HG03558 (cell line): ENCODE measurements around the gene TPP1.

Experiments used
- ATAC-seq: cut with Tn5 transposase; IDR thresholded peaks from one replicate; pipeline ENCODE4 v1.9.1; 2021; ENCODE audit warnings: moderate number of reproducible peaks; ENCODE audit not compliant: unreplicated experiment; ENCODE audit errors: extremely low read depth

TPP1 gene

DNA sequence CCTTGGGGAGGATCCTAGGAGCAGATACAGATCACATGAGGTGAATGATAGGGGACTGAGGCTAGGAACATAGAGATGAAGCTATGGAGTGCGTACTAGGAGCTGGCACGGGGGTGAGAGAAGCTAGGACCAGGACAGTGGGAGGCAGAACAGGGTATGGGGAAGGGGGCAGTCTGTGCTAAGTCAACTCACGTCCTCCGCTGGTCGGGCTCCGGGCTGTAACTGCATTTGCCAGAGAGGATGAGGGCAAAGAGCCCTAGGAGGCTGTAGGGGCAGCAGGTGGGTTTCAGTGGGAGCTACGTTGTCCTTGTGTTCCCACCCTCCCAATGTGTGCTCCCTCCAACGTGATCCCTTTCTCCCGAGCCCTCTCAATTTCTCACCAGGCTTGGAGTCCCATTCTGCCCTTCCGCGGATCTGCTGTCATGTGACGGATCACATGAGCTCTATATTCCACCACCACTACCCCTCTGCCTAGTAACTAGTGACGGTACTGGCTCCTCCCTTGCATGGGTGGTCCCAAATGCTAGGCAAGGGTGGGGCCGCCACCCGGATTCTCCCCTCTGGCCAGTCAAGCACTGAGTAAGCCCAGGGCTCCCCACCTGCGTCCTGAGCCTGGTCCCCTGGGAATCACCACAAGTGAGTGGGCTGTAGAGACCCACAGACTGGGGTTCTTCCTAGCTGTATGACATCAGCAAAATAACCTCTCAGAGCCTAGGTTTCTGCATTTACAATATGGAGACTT lies at the start of gene TPP1:
Gene TPP1, minus strand, starts transcription at position 419 of the 742 bp plus-strand sequence. Its CDS starts 22 bp downstream, at position 397.
- ATAC-seq = peak; percentile 97

DNA sequence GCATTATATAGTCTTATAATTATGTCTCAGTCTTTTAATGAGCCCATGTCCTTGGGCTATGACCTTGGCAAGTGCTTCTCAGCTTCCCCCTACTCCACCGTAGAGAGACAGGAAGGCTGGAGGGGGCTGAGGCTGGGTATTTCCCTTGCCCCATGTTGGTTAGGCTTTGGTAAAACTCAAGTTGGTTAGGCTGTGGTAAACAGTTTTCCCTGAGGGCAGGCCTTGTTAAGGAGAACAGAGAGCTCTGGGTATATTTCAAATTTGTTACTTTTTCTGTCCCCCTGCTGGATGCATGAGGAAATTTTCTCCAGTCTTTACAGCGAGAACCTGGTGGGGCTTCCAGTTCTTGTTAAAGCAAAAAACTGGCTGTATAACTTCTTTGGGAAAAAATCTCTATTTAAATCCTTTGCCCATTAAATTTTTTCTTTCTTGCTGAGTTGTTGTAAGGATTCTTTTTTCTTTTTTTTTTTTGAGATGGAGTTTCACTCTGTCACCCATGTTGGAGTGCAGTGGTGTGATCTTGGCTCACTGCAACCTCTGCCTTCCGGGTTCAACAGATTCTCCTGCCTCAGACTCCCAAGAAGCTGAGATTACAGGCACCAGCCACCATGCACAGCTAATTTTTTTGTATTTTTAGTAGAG lies 48.6 kb upstream of the TPP1 start:
- ATAC-seq = peak; percentile 77

DNA sequence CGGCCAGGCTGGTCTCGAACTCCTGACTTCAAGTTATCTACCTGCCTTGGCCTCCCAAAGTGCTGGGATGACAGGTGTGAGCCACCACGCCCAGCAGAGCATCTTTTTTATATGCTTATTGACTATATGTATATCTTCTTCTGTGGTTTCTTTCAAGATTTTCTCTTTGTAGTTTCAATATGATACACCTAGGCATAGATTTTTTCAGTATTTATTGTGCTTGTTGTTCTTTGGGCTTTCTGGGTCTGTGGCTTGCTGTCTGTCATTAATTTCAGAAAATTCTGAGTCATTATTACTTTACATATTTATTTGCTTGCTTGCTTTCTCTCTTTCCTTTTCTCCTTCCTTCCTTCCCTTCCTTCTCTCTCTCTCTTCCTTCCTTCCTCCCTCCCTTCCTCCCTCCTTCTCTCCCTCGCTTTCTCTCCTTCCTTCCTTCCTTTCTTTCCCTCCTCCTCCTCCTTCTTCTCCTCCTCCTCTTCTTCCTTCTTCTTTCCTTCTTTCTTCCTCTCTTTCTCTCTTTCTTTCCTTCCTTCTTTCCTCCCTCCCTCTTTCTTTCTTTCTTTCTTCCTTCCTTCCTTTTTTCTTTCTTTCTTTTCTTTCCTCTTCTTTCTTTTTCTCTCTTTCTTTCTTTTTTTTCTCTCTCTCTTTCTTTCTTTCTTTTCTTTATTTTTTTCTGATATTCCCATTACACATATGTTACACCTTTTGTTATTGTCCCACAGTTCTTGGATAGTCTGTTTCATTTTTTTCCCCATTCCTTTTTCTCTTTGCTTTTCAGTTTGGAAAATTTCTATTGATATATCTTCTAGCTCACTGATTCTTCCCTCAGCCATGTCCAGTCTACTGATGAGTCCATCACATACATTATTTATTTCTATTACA lies 47.3 kb upstream of the TPP1 start:
- ATAC-seq = no peak

DNA sequence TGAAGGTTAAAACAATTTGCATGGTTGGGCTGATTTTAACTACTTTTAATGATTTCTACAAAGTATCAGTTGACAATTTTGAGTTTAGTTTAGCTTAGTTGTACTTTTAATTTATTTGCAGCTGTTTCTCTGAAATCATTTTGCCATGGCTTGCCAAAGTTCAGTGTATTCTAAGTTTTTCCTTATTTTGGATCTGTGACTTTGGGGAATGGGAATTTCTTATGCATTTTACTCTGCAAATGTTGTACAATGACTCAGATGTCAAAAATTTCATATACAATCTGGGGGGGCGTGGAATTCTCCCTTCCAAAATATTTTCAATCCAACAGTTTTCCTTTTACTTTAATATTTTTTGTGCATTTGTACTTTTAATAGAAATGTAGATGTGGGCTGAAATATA lies 45.3 kb upstream of the TPP1 start:
- ATAC-seq = no peak

DNA sequence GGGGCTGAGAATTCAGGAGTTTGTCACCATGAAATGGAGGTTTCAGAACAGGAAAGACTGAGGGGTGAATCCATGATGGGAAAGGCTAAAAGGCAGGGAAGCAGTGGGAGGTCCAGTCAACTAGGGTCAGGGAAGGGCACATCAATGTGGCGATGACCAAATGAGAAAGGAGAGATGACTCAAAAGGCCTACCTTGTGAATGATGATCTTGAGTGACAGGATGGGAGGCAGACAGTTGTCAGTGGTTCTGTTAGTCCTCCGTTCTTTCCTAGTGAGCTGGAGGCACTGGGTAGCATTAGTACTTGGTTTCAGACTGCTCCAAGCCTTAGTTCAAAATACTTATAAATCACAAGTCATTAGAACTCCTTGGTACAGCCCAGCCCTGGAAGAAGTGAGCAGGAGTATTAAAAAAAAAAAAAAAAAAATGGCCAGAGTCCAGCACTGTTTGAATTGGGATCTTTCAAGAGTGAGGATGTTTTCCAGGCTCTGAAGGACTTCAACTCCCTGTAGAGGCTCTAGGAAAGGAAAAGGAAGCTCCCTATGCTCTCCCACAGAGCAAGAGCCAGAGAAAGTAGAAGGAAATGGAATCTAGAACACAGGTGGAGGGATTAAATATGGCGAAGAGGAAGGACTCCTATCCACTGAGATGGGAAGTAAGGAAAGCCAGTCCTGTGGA lies 44.7 kb upstream of the TPP1 start:
- no peak for ATAC-seq

DNA sequence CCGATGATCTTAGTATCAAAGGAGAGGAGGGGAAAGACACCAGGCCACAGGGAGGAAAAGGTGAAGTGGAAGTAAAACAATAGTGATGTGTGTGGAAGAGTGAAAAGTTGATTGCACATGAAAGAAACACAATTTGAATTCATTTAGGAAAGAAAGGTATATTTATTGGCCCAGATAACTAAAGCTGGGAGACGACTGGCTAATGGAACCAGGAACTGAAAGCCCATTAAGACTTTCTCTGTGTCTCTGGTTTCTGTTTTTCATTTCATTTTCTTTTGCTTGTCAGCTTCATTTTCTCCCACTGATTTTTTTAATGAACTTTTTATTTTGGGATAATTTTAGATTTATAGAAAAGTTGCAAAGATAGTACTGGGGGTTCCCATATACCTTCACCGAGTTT lies 41.5 kb upstream of the TPP1 start:
- ATAC-seq = no peak

DNA sequence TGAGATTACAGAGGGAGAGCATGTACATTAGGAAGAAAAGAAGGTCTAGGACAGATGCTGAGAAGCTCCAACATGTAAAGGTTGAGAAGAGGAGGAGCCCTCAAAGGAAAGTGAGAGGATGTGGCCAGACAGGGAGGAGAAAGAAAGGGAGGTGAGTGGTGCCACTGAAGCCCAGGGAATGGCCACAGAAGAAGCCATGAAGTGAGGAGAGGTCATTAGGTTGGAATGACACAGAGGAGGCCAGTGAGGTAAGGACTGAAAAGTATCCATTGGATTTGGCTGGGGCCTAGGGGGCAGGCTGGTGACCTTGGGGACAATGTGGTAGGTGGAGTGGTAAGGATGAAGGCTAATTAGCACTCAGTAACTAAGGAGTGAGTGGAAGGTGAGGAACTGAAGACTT lies 39.4 kb upstream of the TPP1 start:
- no peak for ATAC-seq

DNA sequence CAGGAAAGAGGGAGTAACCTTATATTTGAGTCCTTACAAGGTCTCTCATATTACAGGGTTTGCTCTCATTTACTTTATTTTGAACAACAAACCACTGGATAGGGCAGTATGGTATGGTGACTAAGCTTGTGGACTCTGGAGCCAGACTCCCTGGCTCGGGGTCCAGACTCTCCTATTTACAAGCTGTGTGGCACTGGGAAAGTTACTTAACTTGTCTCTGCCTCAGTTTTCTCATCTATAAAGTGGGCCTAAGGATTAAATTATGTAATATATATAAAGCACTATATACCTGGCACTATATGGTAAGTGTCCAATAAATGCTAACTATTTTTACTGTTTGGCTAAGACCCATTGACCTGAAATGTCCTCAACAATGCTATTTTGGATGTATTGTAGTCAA lies 38.1 kb upstream of the TPP1 start:
- no peak for ATAC-seq

DNA sequence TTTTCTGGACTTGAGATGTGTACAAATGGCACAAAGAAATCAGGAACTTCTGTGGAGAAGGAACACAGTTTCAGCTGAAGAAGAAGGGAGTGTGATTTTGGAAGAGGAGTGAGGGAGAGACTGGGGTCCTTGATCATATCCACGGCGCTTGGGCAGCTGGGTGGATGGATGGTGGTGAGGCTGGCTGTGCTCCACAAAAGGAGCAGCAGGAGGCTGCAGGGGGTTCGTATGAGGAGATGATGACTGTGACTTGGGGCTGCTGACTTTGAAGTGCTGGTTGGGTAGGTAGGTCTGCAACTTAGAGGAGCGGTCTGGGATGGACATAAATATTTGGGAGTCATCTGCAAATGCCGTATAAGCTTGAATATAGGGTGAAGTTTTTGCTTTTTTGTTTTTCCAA lies 37.7 kb upstream of the TPP1 start:
- no peak for ATAC-seq

DNA sequence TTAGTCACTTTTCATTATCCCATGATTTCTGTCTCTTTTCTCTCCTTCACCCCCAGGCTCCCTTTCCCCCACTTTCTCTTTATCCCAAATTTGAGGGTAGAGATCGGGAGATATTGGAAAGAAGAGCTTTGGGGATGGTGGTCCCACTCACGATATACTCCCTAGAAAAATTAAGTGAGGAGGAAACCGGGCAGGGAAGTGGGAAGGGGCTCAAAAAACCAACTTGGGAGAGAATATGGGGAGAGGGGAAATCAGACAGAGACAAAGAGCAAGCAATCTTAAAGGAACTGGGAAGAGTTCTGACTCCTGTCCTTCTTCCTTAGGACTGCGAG lies 37.3 kb upstream of the TPP1 start:
- ATAC-seq = no peak

DNA sequence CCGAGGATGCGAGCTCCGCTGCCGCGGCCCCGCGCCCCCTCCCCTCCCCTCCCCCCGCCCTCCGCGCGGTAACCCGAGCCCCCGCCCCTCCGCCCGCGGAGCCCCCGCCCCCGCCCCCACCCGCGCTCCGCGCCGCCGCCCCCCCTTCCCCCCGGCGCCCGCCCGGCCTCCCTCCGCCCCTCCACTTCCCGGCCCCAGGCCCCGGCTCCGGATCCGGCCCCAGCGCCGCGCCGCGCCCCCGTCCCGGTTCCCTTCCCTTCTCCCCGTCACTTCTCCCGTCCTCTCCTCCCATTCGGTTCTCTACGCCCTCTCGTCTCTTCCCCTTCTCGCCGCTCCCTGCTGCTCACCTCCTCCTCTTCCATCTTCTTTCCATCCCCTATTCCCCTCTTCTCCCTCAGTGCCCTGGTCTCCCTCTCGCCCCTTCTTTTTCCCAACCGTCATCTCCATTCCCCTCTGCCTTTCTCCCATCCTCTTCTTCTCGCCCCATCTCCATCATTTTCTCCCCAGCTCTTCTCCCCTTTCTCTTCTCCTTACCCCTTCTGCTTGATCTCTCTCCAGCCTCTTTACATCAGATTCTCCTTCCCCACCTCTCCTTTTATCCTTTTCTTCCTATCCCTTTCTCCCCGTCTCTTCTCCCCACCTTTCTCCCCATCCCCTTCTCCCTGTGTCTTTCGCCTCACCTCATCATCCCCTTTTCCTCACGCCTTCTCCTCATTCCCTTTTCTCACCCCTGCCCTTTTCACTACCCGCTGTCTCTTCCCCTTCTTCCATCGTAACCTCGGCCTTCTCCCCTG lies 36.8 kb upstream of the TPP1 start, which contains the start of gene DCHS1:
Gene DCHS1, minus strand, starts transcription at position 20 of the 794 bp plus-strand sequence. CDS start 14,196 bp downstream, outside the sequence.
- no peak for ATAC-seq

DNA sequence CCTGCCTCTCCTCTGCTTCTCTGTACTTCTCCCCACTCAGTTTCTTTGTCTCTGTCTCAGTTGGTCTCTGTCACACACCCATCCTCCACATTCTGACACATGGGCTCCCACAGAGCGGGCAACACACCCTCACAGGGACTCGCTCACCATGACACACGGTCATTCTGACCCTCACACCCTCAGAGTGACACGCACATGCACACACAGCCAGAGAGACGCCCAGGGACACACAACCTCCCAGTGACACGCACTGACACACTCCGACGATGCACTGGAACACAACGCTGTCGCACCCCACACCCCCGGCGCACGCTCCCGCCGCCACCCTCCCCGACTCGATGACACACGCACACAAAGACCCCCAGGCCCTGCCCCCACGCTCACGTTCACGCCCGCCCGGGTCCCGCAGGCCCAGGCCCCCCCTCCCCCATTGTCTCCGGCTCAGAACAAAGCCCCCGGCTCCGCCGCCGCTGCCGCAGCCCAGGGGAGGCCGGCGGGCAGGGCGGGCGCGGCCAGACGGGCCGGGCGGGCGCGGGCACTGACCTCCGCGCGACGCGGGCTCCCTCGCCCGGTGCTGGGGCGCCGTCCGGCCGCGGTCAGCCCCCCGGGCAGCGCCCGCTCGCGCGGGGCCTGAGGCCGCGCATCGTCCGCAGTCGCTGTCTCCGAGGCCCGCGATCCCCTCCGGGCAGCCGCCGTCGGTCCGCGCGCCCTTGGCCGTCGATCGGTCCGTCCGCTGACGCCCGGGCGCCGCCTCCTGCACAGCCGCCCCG lies 36.0 kb upstream of the TPP1 start:
- ATAC-seq = no peak

DNA sequence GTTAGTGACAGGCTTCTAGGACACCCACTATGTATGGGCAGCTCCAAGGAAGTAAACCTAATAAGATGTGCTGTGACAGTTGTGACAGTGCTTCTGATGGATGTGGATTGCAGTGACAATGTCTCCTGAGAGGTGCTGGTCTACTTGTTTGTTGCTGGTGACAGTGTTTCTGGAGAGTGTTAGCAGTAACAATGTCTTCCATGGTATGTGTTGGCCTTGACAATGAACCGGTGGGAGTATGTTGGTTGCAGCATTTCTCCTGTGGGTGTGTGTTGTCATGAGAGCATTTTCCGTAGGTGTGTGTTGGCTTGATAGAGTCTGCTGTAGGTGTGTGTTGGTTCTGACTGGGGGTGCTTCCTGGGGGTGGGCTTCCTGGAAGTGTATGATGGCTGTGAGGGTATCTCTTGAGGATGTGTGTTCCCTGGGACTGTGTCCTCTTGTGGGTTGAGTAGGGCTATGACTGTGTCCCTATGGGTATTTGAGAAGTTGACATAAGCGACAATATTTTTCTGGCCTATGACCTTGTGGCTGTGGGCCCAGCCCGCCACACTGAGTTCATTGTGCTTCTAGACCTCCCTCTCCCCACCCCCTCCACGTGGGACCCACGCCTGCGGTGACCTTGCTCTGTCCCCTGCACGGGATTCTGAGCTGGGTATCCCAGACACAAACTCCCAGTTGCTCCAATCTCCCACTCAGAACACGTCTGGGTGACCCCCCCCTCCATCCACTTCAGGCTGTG lies 35.2 kb upstream of the TPP1 start:
- ATAC-seq = no peak

DNA sequence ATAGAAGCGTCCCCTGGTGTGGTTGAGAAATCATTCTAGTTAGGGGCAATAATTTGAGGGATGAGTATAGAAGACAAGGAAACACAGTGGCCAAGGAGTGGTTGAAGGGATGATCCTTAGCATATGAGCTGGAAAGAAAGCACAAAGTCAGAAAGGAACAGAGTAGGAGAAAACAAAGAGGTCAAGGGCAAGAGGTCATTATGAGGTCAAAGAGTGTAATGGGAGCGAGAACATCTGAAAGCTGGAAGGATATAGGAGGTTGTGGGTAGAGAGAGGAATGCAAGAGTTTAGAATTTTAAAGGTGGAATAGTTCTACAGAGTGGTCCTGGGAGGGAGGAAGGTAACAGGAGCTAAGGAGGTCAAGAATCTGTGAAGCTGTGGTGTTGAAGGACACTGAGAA lies 34.4 kb upstream of the TPP1 start:
- ATAC-seq = no peak

DNA sequence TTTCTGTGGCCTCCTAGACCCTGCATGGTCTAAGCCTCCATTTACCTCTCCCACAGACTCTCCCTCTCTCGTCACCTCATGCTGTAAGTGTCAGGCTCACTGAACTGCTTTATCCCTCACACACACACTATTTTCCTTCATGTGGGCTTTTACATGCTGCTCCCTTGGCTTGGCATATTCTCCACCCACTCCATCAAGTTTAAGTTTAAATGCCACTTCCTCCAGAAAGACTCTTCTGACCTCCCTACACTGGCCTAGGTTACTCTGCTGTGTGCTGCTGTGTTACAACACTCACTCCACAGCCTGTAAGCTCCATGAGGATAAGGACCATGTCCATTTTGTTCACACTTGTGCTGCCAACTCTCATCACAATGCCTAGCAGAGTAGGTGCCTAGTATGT lies 33.9 kb upstream of the TPP1 start:
- no peak for ATAC-seq

DNA sequence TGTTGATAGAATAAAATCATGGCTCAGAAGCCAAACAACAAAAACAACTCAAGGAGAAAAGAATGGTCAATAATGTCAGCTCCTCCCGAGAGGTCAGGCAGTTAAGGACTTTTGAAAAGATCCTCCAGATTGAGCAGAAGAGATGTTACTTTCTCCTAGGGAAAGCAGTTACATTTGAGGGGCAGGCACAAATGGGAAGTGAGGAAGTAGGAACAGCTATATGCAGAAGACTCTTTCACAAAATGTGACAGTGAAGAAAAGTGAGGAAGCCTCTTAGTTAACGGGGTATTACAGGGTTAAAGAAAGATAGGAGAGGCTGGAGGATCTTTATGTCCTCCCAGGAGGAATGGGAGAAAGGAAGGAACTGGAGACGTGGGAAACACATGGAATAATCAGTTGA lies 33.0 kb upstream of the TPP1 start:
- no peak for ATAC-seq

DNA sequence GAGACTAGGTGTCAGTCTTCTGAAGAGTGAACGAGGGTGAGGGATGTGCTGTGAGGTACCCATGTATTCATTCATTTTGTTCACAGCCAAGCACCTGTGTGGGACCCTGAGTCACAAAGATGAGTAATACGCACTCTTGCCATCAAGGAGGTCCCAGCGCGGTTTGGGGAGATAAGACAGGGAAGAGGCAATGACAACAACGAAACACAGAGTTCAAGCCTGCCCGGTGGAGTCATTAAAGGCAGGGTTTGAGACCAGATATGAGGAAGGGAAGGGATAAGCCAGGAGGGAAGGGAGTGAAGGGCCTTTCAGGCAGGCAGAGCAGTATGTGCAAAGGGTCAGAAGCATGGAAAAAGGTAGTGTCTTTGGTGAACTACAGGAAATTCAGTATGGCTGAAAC lies 31.8 kb upstream of the TPP1 start:
- ATAC-seq = no peak

DNA sequence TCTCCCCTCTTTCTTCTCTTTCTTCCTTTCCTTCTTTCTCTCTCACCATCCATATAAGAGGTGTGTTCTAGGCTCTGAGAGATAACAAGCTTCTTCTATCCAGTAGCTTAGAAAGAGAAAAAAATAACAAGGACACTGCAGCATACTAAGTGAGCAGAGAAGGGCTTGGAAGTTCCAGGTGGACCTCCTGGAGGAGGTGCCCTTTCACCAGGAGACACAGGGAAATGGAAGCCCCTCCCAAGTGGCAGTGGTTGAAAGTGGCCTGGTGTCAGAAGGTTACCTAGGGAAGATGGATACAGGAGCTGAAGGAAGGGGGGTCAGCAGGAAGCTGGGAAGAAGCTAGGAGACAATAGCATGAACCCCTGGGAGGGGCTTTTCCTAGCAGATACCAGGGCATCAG lies 30.9 kb upstream of the TPP1 start:
- no peak for ATAC-seq
